DMS114 treated with DMSO at 0.1 percent for 48 hours (cell line): ENCODE results near the gene BMP4.

Experiments
- DNase-seq: peaks from one replicate; lab custom pipeline; 2025; ENCODE audit not compliant: unreplicated experiment; lab: John Stamatoyannopoulos, UW

The BMP4 gene

DNA sequence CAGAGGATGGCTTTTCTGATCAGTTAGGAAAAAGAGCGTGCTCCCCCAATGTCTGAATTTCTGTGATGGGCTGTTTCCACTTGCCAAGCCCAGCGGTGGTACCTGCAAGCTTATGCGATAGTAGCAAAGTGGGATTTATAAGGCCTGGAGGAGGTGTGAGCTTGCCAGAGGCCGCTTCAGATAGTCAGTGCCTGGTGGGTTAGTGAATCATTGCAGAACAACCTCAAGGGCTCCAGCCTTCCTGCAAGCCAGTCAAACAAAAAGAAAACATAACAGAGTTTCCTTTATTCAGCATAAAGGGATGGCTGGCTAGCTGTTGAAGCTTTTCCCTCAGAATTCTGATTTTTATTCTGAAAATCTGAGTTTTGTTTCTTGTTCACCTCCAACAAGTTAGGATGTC lies 7.6 kb upstream of the BMP4 start:
- no peak for DNase-seq

DNA sequence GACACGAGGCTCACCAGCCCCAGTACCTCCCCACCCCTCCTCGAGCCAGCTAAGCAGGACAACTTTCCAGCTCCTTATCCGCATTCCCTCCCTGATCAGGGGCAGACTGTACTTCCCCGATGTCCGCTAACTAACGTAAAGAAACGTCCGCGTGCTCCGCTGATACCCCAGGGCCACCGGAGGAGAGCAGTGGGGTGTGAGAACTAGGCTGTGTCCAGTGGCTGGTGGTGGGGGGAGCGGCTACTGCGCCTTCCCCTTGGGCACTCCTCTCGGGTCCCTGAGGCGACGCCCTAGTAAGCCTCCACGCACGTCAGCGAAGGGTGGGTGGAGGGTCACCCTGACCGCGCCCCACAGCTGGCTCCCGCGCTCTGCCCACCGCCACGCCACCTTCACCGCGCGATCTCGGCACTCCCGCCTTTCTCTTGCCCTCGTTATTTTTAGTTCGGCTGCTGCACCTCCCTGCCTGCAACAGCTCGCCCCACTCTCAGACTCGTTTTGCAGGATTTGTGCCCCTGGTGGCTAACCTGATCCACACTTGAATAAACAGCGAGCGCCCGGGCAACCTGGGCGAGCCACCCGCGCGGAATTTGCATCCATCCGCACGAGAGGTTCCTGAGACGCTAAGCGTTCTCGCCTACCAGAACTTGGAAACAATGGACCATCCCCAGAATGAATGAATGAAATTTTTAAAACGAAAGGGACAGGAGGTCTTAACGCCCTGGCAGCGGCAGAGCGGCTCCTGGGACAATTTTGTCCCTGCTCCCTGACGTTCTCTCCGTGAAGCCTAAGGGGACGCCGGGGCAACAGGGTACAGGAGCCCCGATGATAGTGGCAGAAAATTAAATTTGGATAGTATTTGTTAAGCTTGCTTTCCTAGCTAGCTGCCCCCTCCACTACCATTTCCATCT lies 6.9 kb upstream of the BMP4 start:
- no peak for DNase-seq

DNA sequence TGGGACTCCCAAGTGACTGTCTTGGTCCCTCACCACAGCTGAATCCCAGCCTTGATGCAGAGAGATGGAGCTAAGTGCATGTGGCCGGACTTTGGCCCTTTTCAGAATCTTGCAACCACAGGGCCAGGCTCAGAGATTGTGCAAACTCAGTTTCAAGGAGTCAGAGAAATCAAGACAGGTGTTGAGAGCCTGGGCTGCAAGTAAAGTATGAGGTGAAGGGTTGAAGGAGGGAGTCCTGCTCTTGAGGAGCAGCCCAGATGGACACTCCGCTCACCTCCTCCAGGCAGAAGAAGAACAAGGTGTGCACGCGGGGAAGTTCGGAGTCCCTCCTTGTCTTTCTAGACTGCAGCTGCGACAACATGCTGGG lies 6.3 kb upstream of the BMP4 start:
- no peak for DNase-seq

DNA sequence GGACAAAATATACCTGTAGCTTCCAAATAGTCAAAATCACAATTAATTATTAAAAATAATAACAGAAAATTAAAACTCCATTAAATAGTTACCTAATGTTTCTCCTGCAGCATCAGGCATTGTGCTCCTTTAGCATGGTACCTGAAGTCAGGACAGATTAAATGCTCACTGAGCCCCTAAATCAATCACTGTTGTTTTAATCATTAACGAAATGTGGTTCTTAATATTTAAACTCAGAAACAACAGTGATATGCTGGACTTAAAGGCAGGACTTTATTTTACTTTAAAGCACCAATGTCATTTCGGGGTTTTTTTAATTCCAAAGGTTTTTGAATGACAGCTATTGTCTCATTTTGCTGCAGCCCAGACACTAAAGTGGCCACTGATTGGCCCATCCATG lies 2.0 kb upstream of the BMP4 start:
- no peak for DNase-seq

DNA sequence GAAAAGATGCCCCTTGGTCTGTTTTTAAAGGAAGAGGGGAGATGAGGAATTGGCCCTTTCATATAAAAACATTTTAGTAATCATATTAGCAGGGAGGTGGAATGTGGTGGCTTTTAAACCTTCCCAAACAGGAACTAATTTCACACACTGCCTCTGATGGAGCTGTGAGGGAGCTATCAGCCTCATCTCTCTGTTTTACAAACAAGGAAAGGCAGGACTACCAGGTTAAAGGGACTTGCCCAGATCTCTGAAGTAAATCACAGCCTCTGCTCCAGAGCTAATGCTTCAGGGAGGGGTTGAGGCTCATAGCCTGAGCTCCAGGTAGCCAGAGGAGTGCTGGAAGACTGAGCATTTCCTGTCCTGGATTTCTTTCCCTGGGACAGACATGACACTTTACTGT lies 1.1 kb upstream of the BMP4 start:
- no peak for DNase-seq

DNA sequence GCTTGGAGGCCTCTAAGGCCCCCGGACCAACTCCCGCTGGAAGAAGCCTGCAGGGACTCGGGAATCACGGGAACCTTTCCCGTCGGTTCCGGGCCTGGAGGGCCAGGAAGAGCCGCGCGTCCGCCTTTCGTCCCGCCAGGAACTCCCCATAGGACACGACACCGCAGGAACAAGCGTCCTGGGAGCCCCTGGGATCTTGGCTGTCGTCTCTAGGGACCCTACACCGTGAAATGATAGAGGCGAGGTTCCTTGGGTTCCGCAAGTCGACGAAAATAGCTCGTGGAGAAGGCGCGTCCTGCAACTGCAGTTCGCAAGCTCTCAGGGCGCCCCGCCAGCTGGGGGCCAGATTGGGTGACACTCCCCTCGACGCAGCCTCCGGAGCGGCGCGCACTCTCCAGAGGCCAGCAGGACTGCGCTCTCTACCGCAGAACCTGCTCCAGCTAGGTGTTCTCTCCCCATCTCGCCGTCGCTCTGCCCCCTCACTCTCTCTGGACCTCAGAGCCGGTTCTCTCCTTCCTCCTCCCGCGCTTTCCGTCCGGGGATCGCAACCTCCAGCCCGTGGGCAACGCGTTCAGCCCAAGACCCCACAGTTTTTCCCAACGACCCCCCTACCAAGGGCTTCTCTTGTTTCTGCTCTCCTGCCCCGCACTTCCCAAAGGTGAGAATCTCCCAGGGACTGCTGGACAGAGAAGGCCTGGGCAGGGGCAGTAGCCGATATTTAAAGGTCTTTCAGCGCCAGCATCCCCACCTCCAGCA lies 776 bp downstream of the BMP4 start:
- DNase-seq = no peak

DNA sequence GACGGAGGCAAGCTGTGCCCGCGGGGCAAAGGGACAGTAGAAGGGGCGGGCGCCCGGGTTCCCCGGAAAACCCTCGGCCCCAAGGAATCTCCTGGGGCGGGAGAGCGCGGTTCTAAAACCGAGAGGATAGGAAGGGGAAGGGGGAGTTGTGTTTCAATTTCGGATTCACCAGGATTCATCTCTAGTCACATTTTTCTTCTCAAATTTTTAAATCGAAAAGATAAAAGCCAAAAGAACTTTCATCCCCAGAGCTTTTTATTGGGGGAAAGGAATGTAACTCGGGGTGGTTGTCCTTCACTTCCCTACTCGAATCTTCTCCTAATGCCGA lies 1.4 kb downstream of the BMP4 start:
- DNase-seq = no peak

DNA sequence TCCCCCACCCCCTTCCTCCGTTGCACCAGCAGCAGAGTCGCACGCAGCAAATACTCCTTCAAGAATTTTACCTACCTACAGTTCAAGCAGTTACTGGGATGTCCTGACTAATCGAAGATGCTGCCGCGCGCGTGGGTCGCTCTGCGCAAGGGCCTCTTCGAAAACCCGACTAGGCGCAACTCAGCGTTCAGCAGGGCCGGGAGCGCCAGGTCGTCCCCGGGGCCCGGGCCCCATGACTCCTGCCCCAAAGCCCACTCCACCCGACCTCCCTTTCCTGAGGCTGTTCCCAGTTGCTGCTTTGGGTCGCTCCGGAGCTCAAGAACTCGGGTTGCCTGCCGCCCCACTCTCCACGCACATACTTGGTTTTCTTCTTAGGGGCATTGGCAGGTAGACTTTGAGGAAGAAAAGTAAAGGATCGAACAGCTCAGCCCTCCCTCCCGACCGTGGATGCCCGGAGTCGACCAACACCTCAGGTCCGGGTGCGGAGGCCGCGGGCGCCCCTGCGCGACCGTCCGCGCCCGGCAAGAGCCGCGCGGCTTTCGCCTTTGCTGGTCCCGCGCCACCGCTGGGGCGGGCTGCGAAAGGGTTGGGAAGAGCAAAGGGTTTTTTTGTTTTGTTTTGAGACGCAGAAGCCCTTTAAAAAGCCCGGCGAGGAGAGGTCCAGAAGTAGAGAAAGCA lies 1.9 kb downstream of the BMP4 start:
- no peak for DNase-seq

DNA sequence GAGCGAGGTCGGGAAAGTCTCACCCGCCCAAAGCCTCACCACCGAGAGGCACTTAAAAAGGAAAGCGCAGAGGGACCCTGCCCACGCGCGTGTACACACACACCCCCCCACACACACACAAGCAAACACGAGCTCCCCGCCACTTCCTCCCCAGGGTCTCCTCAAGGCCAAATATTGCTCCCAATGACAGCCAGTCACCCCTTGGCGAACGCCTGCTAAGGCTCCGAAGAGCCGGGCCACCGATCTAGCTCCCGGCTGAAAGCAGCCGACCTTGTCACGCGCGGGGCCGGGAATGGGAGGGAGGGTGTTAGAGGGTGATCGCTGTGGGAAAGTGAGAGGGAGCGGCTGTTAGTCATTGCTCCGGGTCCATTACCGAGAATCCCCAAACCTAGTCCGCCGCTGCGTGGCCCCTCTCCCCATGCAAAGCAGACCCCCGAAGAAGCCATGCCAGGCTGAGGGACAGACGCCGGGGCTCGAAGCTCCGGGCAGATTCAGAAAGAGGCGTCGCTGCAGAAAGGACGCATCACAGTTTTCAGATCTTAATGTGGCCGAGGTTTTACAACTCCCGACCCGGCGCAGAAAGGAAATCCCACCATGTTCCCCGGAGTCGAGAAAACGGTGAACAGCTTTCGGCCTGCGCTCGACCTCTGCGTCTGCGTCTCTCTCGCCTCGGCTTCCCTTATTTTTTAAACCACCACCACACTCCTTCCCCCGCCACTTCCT lies 2.6 kb downstream of the BMP4 start:
- no peak for DNase-seq

DNA sequence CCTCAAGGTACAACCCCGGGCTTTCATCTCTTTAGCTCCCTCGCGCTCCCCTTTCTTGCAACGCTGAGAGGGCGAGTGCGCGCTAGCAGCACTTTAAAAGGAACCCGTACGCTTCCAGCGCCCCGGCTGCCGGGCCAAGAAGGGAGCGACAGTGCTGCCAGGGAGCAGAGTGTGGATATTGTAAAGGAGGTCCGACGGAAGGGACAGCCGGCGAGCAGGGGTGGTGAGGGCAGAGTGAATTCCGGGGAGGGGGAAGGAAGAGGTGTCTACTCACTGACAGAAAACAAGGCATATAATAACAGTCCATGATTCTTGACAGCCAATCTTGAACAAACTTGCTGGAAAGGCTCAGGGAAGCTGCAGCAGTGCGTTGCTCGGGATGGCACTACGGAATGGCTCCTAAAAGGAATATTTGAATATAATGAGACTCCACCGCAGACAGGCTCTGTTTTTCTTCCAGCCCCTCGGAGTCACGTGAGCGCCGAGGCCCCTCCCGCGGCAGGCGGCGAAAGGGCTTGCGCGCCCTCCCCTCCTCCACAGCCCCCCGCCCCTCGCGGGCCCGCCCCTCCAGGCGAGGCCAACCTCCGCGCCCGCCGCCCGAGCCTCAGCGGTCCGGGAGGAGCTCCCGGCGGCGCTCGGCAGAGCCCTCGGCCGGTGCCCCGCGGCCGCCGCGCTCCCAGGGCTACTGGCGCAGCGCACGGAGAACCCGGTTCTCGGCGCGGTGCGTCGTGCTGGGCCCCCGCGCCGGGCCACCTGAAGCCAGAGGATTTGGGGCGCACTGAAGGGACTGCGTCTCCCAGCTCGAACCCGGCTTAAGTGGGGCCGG lies 3.4 kb downstream of the BMP4 start:
- no peak for DNase-seq

DNA sequence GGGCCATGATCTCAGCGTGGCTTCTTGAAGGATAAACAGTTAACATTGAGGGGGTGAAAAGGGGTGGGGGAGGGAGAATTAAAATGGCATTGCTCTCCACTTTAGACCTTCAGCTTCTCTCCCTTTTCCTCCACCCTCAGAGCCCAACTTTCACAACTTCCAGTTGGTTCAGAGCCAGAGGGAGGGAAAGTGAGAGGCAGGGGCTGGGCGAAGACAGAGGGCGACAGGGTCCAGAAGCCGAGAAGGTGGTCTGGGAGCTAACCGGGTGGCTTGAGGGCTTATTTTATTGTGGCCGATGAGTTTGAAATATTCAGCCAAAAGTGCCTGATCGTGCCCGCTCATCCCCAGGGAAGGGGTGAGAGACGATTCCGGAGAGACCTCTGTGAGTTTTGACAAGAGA lies 4.1 kb downstream of the BMP4 start:
- DNase-seq = no peak

DNA sequence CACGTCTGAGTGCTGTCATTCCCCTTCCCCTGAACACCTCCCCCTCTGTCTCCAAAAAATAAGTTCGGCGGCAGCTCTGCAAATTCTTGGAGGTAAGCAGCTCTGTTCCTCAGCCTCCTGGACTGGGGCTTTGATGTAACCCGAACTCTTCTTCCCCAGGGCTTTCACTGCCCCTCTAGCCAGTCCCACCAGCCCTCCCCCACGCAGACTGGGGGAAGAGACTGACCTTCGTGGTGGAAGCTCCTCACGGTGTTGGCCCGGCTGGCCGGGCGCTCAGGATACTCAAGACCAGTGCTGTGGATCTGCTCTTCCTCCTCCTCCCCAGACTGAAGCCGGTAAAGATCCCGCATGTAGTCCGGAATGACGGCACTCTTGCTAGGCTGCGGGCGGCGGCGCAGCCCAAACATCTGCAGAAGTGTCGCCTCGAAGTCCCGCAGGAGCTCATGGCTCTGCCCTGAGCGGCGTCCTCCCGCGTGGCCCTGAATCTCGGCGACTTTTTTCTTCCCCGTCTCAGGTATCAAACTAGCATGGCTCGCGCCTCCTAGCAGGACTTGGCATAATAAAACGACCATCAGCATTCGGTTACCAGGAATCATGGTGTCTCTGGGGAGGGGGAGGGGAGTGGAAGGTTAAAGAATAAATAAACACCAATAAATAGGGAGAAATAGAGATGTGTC lies 4.9 kb downstream of the BMP4 start:
- DNase-seq = no peak

DNA sequence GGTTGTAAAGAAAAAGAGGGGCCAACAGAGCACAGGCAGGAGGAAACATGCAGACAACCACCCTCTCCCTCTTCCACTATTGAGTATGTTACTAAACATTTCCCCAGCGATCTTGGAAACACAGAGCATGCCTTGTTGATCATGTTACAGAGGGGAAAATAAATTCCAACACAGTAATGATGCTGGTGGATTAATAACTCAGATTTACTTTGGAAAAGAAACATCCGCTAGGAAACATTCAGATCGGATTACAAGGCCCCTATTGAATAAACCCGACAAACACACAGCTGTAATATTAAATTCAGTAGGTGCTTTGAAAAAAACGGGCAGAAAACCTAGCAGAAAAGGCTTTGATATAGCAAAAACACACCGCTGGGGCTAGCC lies 5.4 kb downstream of the BMP4 start:
- no peak for DNase-seq

DNA sequence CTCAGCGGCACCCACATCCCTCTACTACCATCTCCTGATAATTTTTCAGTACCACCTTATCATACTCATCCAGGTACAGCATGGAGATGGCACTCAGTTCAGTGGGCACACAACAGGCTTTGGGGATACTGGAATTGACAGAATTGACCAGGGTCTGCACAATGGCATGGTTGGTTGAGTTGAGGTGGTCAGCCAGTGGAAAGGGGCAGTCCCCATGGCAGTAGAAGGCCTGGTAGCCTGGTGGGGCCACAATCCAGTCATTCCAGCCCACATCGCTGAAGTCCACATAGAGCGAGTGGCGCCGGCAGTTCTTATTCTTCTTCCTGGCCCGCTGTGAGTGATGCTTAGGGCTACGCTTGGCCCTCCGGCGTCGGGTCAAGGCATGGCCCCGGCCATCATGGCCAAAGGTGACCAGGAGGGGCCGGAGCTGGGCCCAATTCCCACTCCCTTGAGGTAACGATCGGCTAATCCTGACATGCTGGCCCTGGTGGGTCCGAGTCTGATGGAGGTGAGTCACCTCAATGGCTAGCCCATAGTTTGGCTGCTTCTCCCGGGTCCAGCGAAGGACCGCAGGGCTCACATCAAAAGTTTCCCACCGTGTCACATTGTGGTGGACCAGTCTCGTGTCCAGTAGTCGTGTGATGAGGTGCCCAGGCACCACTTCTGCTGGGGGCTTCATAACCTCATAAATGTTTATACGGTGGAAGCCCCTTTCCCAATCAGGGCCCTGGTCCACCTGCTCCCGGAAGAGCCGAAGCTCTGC lies 6.4 kb downstream of the BMP4 start:
- no peak for DNase-seq

DNA sequence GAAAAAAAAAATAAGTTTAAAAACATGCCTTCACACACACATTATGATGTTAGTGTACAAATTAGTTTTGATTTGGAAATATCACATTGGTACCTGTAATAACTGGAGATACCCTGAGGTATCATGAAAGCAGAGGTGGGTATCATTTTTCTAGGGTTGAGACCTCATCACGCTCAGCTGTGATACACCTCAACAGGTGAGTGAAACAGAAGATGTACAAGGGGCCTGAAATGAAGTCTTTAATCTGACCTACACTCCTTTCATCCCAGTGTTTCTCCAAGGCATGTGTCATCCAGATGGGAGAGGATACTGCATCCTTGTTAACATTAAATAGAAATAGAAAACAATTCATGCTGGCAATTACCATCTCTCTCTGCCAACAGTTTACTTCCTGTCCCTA lies 7.4 kb downstream of the BMP4 start:
- DNase-seq = no peak

DNA sequence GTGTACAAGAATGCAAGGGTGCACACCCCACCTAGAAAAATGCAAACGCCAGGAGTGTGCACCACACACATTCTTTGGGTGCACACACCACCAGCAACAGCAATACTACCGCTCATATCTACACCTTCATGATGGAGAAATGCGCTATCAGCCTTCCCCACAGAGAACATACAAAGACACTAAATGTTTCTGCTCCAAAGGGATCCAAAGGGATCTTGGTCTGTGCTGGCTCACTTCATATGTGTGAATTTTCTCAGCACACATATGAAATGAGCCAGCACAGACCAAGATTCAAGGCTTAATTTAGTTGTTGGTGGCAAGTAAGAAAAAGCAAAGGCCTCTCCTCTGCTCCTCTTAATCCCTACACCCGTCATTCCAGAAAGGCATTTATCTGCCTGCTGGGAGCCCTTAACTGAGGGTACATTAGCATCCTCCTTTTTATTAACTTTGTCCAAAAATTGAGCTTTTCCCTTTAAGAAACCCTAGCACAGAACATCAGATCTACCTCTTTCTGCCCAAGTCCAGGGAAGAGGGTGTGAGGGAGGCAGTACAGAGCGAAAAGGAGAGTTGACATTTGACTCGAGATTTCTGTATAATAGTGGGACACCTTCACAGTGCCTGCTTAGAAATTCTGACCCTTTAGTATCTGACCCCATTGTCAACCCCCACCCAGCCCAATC lies 8.3 kb downstream of the BMP4 start:
- no peak for DNase-seq

DNA sequence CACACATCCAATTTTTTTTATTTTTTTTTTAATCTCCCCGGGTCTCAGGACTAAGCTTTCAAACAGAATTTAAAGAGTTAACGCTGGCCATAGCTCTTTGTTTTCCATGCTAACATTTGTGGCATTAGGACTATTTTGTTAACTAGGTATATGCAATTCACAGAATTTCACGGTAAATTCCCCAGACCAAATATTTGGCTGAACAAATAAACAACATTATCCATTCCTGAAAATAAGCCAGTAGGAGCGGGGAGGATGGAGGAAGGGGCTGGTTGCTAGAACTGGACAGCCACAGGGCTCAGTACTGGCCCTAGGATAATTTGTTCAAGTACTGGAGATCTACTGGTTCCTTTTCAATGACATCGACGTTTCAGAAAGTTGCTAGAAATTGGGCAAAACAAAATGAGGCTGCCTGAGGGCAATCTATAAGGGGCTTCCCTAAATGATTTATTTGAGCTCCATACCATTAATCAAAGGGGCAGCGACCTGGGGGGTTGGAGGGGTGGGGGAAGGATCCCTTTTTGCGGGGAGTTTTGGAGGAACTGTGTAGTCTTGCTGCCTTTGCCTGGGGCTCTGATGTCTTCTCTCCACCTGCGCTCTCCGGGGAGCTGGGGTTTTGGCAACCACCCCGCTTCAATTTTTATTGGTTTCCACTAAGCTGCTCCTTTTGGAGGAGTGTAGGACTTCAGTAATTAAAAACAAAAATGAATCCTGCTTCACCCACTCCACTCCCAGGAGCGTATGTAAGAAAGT lies 9.0 kb downstream of the BMP4 start:
- DNase-seq = no peak

DNA sequence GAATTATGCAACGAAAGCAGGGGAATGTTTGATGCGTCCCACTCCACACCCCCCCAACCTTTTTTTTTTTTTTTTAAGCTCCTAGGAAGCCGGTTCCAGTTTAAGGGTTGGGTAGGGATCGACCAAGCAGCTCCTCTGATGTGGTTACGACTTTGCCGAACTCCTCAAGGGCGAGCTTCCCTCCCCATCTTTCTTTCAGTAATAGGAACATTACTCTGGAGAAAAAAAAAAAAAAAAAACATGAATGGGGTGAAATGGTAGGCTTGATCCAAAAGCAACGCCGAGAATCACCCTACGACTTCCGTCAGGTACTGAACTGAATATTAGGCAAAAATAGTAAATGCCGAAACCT lies 9.6 kb downstream of the BMP4 start:
- DNase-seq = no peak
